HL-60 (cell line): Measurements from ENCODE around the gene CASP3.

Source experiments
- GABPA ChIP-seq: IDR thresholded peaks from 2 replicates; pipeline ENCODE4 v1.6.1; 2012; ENCODE audit warnings: low read depth
- POLR2AphosphoS5 ChIP-seq: IDR thresholded peaks from 2 replicates; pipeline ENCODE4 v1.6.1; 2012; ENCODE audit warnings: low read depth
- TF ChIP-seq, protein P1 (sequence below): IDR thresholded peaks from one replicate; pipeline ENCODE4 v1.5.1; 2011; ENCODE audit warnings: low read length, control low read depth, inconsistent platforms; ENCODE audit not compliant: insufficient read depth

GRCh38 chr4:184672741-184673140 lies 23.5 kb upstream of the CASP3 start:
- TF ChIP-seq, protein P1, sequence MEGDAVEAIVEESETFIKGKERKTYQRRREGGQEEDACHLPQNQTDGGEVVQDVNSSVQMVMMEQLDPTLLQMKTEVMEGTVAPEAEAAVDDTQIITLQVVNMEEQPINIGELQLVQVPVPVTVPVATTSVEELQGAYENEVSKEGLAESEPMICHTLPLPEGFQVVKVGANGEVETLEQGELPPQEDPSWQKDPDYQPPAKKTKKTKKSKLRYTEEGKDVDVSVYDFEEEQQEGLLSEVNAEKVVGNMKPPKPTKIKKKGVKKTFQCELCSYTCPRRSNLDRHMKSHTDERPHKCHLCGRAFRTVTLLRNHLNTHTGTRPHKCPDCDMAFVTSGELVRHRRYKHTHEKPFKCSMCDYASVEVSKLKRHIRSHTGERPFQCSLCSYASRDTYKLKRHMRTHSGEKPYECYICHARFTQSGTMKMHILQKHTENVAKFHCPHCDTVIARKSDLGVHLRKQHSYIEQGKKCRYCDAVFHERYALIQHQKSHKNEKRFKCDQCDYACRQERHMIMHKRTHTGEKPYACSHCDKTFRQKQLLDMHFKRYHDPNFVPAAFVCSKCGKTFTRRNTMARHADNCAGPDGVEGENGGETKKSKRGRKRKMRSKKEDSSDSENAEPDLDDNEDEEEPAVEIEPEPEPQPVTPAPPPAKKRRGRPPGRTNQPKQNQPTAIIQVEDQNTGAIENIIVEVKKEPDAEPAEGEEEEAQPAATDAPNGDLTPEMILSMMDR = no peak
- TF ChIP-seq POLR2AphosphoS5 (no peak), GABPA (no peak)
